ENCODE measurements around the gene KANTR.
A peak's percentile ranks its signal among the peaks of the same experiment; 100 is the strongest.

KANTR gene

GRCh38 chrX:53089925-53090324 is 4.0 kb upstream of the KANTR start:
- no peaks in the 10 kb centered on the region for H4K20me1 ChIP-seq (ENCODE audit: low read depth, low read length)
- no peak overlapping the region for H3K4me2 ChIP-seq (ENCODE audit: low read depth, low read length, poor library complexity, severe bottlenecking)
- no peak overlapping the region for H2AFZ ChIP-seq (ENCODE audit: low read depth, low read length, severe bottlenecking)
- H3F3A ChIP-seq (ENCODE audit: insufficient read depth): peaks cover 9% of the 10 kb centered on the region
- H3K4me3 ChIP-seq (ENCODE audit: insufficient read depth, low read length, poor library complexity, severe bottlenecking): no peak overlapping the region
- H3K79me2 ChIP-seq (ENCODE audit: insufficient read depth, low read length): peaks cover 7% of the 10 kb centered on the region; the same call in 1 of the 2 replicates
- no peak for TF ChIP-seq CTCF (IDR thresholded peaks at IDR 0.05; ENCODE audit: insufficient read depth, low read length, poor library complexity, severe bottlenecking)
- no peak for TF ChIP-seq EZH2phosphoT487 (conservative IDR thresholded peaks at IDR 0.05; ENCODE audit: low read length)
- H3K9me2 ChIP-seq (replicated peaks; ENCODE audit: insufficient read depth, low read length): no peaks in the 10 kb centered on the region
- no peaks in the 10 kb centered on the region for H3K9me3 ChIP-seq (ENCODE audit: insufficient read depth, low read length)
- H3K27me3 ChIP-seq (ENCODE audit: low read length): no peaks in the 10 kb centered on the region
- no peak overlapping the region for H3K27ac ChIP-seq (ENCODE audit: low read depth, low read length)
- no peak overlapping the region for H3K9ac ChIP-seq (ENCODE audit: low read length)
- H3K36me3 ChIP-seq (ENCODE audit: low read length): no peaks in the 10 kb centered on the region

- Histone ChIP-seq H3F3A (ENCODE audit: insufficient read depth) (peaks cover 10% of the 10 kb centered on the region), H3K27ac (ENCODE audit: low read depth, low read length) (no peak overlapping the region), H3K36me3 (ENCODE audit: low read length) (no peaks in the 10 kb centered on the region), H2AFZ (ENCODE audit: low read depth, low read length, severe bottlenecking) (no peak overlapping the region), H4K20me1 (ENCODE audit: low read depth, low read length) (no peaks in the 10 kb centered on the region), H3K4me3 (ENCODE audit: insufficient read depth, low read length, poor library complexity, severe bottlenecking) (no peak overlapping the region), H3K9ac (ENCODE audit: low read length) (no peak overlapping the region), H3K9me3 (ENCODE audit: insufficient read depth, low read length) (no peaks in the 10 kb centered on the region), H3K9me2 (replicated peaks; ENCODE audit: insufficient read depth, low read length) (no peaks in the 10 kb centered on the region), H3K79me2 (ENCODE audit: insufficient read depth, low read length) (peaks cover 10% of the 10 kb centered on the region; the same call in 1 of the 2 replicates), H3K27me3 (ENCODE audit: low read length) (no peaks in the 10 kb centered on the region), H3K4me2 (ENCODE audit: low read depth, low read length, poor library complexity, severe bottlenecking) (no peak overlapping the region)
- TF ChIP-seq CTCF (IDR thresholded peaks at IDR 0.05; ENCODE audit: insufficient read depth, low read length, poor library complexity, severe bottlenecking) (no peak), EZH2phosphoT487 (conservative IDR thresholded peaks at IDR 0.05; ENCODE audit: low read length) (no peak)
Measured at GRCh38 chrX:53091354-53091753, 2.6 kb upstream of the KANTR start.

- no peaks in the 10 kb centered on the region for H3K27me3 ChIP-seq (ENCODE audit: low read length)
- no peaks in the 10 kb centered on the region for H3K36me3 ChIP-seq (ENCODE audit: low read length)
- peak overlapping the region; percentile 76 for H3K4me3 ChIP-seq (ENCODE audit: insufficient read depth, low read length, poor library complexity, severe bottlenecking)
- TF ChIP-seq EZH2phosphoT487 (conservative IDR thresholded peaks at IDR 0.05; ENCODE audit: low read length) (no peak), CTCF (IDR thresholded peaks at IDR 0.05; ENCODE audit: insufficient read depth, low read length, poor library complexity, severe bottlenecking) (peak; percentile 23)
- H3K79me2 ChIP-seq (ENCODE audit: insufficient read depth, low read length): peaks cover 10% of the 10 kb centered on the region; the same call in 1 of the 2 replicates
- H4K20me1 ChIP-seq (ENCODE audit: low read depth, low read length): no peaks in the 10 kb centered on the region
- no peaks in the 10 kb centered on the region for H3K9me3 ChIP-seq (ENCODE audit: insufficient read depth, low read length)
- H3F3A ChIP-seq (ENCODE audit: insufficient read depth): peaks cover 10% of the 10 kb centered on the region
- peak overlapping the region; percentile 88 for H3K4me2 ChIP-seq (ENCODE audit: low read depth, low read length, poor library complexity, severe bottlenecking)
- no peaks in the 10 kb centered on the region for H3K9me2 ChIP-seq (replicated peaks; ENCODE audit: insufficient read depth, low read length)
- peak overlapping the region; percentile 61 for H3K9ac ChIP-seq (ENCODE audit: low read length)
- peak overlapping the region; percentile 84 for H3K27ac ChIP-seq (ENCODE audit: low read depth, low read length)
- H2AFZ ChIP-seq (ENCODE audit: low read depth, low read length, severe bottlenecking): peak overlapping the region; percentile 79
Measured at GRCh38 chrX:53093177-53093655, 726 bp upstream of the KANTR start.
